GM12891 (cell line): ENCODE results near the gene ANK3.

Experiments
- PAX5 ChIP-seq: IDR thresholded peaks from 2 replicates; pipeline ENCODE4 v1.6.1; 2011; ENCODE audit warnings: low read length, moderate library complexity, mild to moderate bottlenecking; ENCODE audit not compliant: insufficient read depth, severe bottlenecking
- POLR2A ChIP-seq: IDR thresholded peaks from 2 replicates; pipeline ENCODE4 v1.6.1; 2011; ENCODE audit warnings: low read depth, low read length, control low read depth
- POLR2AphosphoS5 ChIP-seq: IDR thresholded peaks from 2 replicates; pipeline ENCODE4 v1.6.1; 2011; ENCODE audit warnings: low read depth, low read length, control low read depth
- SPI1 ChIP-seq: IDR thresholded peaks from 2 replicates; pipeline ENCODE4 v1.6.1; 2011; ENCODE audit warnings: low read depth, low read length, control low read depth
- TAF1 ChIP-seq: IDR thresholded peaks from 2 replicates; pipeline ENCODE4 v1.6.1; 2011; ENCODE audit warnings: low read depth, low read length, control low read depth

DNA sequence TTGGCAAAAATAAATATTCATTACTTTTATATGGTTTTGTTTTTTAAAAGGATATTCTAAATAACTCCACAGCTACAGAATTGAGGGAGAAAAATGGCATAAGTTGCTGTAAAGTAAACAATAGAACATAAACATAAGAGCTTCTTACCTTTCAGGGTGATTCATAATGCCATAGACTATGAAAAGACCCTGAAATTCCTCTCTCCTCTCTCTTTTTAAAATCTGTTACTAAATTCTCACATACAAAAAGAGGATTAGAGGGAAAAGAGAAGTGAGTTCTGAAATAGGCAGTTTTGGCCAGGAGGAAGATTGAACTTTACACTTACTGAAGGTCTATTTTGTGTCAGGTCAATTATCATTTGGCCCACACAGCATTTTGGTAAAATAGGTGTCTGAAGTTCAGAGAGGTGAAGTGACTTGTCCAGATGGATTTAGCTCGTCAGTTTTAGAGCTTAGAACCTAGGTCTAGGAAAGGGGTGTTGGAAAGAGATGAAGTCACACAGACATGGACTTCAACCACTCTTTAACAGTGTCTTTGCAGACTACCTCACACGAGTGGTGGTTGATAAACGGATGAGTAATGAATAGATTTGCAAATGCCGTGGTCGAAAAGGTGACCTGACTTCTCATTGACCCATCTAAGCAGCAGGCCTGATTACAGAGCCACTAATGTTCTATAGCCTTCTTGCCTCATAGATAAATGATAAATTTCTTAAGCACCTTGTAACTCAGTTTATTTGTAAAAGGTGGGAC lies 292.7 kb downstream of the ANK3 start:
- no peak for TF ChIP-seq POLR2AphosphoS5
- TF ChIP-seq POLR2A, result no peak
- no peak for TF ChIP-seq TAF1
- TF ChIP-seq SPI1, result no peak
- TF ChIP-seq PAX5, result no peak
